HL-60/S4 treated with phorbol 12-myristate 13-acetate at 8.2 ng/mL for 4 days and 3 days (cell line): ENCODE measurements around the gene CACNA2D3.
"Not testable (repeated sequence)": the region's sequence is repeated elsewhere in the genome, so short reads cannot be mapped to it uniquely, and the experiment has no call there.

Experiments
- in situ Hi-C: fragments of 300-500 bp; cut with MboI; formaldehyde crosslinking; loops from 2 replicates; pipeline ENCODE4 v1.15.0; 2022; ENCODE audit warnings: low sequenced_read_pairs

CACNA2D3 gene

GRCh38 chr3:54437271-54437670, 314.9 kb downstream of the CACNA2D3 start:
- in situ Hi-C loops = no loop called here

DNA sequence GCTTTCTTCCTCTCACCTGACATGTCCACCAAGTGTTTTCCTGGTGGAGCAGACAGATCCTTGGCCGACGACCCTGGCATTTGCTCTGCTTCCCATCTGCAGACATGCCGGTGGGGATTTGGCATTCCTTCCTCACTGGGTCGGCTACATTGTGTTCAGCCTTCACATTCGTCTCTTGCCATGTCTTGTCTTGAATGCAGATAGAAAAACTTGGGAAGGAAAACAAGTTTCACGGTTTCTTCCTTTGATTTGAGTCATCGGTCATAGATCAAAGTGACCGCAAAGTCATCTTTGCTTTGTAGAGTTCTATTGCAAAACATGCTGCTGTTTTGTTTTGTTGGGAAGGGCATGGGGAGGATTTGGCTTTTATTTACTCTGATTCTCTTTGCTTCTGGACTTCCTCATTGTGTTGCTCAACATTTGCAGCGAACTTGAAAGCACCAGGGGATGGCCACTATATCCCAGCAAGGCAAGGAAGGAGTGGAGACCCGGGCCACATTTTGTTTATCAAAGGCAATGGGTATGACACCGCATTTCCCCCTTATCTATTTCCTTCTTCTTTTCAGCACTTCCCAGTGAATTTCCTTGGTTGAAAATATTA, 321.3 kb downstream of the CACNA2D3 start:
- in situ Hi-C loops = no loop called here

- in situ Hi-C loops = no loop called here
Observed at GRCh38 chr3:54445630-54446029, 323.3 kb downstream of the CACNA2D3 start.

DNA sequence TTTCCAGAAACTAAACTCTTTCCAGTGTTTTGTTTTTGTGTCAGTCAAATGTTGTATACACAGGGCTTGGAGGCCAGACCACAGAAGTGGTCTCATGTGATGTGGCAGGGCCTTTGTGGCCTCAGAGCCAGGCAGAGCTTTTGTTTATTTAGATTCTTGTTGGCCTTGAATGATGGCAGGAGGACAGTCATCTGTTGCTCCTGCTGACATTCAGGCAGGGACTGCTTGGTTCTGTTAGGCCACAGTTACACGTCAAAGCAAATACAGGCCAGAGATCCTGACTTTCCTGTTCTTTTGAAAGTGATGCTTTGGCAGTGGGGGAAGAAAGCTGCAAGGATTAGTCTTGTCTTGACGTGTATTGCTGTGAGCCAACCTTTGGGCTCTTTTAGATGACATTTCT, 325.1 kb downstream of the CACNA2D3 start:
- in situ Hi-C loops = no loop called here

- in situ Hi-C loops = no loop called here
Observed at GRCh38 chr3:54454806-54455205, 332.5 kb downstream of the CACNA2D3 start.

- in situ Hi-C loops = no loop called here
Observed at GRCh38 chr3:54458357-54458756, 336.0 kb downstream of the CACNA2D3 start.

DNA sequence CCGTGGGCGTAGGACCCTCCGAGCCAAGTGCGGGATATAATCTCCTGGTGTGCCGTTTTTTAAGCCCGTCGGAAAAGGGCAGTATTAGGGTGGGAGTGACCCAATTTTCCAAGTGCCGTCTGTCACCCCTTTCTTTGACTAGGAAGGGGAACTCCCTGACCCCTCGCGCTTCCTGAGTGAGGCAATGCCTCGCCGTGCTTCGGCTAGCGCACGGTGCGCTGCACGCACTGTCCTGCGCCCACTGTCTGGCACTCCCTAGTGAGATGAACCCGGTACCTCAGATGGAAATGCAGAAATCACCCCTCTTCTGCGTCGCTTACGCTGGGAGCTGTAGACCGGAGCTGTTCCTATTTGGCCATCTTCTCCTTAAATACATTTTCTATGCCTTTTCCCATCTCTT, 342.2 kb downstream of the CACNA2D3 start:
- in situ Hi-C loops = not testable (repeated sequence)

DNA sequence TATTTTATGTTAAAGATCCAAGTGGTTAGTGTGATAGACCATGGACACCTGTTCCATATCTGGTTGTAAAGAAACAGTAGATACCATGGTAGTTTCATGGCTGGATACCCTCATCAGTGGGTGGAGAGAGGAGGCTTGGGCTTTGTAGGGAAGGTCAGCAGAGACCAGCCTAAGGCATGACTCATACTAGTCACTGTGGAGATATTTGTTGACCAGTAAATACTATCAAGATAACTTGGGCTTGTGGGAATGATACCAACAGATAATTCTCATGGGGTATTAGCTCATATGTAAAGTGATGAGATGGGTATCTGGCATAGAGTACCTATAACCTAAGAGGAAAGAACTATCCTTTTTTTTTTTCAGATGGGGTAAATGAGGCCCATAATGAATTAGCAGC, 354.5 kb downstream of the CACNA2D3 start:
- in situ Hi-C loops = no loop called here

GRCh38 chr3:54481606-54482365, 359.4 kb downstream of the CACNA2D3 start:
- in situ Hi-C loops = no loop called here

- in situ Hi-C loops = no loop called here
Observed at GRCh38 chr3:54484334-54484733, 362.0 kb downstream of the CACNA2D3 start.

DNA sequence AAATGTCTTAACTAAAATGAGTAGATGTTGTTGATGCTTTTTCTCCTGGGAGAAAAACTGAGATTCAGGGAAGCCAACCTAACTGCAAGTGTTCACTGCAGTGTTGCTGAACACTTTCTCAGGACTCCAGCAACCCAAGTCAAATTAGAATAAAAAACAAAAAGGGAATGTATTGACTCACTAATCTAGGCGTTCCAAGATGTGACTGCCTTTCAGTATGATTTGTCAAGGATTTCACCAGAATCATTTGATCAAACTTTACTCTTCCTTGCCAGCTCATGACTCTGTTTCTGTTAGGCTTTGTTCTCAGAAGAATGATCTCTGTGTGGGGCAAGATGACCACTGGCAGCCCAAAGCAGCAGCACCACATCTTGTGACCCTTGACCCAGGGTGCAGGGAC, 364.0 kb downstream of the CACNA2D3 start:
- in situ Hi-C loops = no loop called here

DNA sequence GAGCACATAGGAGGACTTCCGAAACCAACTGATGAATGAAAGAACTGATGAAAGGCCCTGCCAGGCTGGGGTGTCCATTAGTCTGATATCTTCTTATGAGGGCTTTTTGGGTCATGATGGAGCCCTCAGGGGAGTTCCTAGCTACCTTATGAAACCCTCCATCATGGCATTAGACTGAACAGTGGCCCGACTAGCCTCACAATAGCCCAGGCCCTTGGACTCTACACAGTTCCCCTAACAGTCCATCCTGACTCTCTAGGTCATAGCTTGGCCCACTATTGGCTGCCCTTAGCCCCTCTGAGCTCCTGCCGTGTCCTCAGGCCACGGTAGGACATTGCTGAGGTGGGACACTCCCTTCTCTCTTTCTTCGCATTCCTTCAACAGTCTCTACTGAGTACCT, 365.9 kb downstream of the CACNA2D3 start:
- in situ Hi-C loops = no loop called here

DNA sequence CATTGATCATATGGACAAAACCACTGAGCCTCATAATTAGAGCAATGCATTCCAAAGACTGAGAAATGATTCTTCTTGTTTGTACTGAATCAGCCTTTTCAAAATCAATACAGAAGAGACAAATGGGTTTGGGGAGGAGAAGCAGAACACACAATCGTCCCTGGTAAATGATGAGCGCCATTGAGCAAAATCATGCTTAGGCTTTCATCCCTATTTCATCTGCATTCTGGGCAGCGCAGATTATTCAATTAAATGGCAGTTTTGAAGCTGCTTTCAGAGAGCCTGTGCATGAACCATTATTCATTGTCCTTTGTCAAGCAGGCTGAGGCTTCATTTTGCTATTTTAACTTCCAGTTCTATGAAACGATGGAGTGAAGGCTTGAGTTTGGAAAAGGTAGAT, 371.9 kb downstream of the CACNA2D3 start:
- in situ Hi-C loops = no loop called here

GRCh38 chr3:54506603-54507002, 384.3 kb downstream of the CACNA2D3 start:
- in situ Hi-C loops = no loop called here

DNA sequence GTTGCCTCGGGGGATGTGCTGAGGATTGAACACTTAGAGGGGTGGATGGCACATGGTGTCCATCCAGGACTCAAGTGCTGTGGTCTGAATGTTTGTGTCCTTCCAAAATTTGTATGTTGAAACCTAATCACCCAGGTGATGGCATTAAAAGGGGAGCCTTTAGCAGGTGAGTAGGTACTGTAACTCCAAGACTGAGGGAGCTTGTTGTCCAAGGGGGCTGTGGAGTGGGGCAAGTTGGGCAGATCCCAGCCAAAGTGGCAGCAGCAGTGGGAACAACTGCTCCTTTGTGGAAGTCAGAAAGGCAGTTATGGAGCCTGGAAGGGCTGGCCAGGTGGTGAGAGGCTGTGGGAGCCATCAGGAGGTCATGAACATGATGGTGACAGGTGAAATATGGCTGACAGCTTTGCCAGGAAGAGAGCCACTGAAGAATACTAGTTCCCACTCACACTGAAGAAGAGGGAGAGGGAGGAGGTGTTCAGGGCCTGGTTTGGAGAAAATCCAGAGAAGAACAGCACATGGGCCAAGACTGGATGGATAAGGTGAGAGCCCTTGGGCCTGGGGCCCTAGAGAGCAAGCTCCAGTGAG, 385.6 kb downstream of the CACNA2D3 start:
- in situ Hi-C loops = no loop called here

DNA sequence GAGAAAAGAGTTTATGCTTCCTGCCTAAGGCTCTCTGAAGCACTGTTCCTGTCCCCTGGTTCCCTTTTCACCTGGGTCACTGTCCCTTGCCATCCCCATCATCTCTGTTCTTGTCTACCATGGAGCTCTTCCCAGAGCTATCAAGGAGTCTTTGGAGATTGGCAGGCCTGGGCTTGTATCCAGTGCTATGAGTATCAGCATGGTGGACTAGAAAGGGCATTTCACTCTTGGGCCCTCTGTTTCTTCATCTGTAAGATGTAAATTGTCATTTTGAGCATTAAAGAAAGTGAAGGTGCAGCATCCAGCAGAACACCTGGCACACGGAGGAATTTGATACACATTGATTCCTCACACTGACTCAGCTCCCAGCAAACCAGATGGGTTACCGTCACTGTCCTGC, 388.2 kb downstream of the CACNA2D3 start:
- in situ Hi-C loops = no loop called here

DNA sequence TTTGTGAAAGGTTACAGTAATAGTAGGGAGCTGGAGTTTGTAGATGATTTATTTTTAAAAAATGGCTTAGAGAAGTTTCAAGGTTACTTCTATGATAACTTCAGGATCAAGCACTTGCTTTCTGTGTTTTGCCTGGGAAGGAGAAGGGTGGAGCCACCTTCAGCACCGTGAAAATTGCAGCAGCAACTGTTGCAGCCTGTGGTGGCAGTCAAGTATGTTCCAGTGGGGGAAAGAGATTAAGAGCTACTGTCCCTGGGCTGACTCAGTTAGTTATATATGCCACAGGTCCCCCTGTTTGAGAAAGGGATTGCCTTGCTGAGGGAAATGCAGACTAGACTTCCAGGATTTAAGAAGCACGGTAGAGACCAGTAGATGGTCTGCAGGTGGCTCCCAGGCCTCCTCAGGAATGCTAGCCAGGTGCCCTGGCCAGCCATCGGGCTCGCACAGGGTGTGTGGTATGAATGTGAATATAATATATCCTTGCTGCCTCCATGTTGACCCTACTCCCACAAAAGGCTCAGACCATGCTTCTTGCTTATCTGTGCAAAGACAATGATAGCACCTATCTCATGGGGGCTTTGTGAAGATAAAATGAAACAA, 389.5 kb downstream of the CACNA2D3 start:
- in situ Hi-C loops = no loop called here

- in situ Hi-C loops = no loop called here
Observed at GRCh38 chr3:54514006-54514405, 391.7 kb downstream of the CACNA2D3 start.

DNA sequence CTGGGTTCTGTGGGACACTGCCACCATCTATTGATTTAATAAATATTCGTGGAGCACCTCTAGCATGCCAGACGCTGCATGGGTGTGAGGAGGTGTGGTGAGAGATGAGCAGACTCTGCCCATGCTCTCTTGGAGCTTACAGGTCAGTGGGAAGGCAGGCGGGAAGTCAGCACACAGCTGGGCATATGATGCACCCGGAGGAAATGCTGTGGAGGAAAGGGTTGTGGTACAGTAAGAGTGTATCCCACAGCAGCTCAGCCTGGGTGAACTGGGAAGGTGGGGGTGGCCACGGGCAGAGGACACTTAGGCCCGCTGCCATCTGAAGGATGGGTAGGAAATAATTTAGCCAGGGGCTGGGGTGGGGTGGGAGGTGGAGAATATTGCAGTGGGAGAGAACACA, 392.1 kb downstream of the CACNA2D3 start:
- in situ Hi-C loops = no loop called here

- in situ Hi-C loops = no loop called here
Observed at GRCh38 chr3:54515441-54516213, 393.3 kb downstream of the CACNA2D3 start.

- in situ Hi-C loops = no loop called here
Observed at GRCh38 chr3:54517424-54517823, 395.1 kb downstream of the CACNA2D3 start.
